GM12878 (cell line): ENCODE results near the gene EPHB2. TPM values are rescaled to one million over a fixed set of nuclear protein-coding genes. Genes with fewer than 3 reads are reported as not detected.

Experiments used
- ATAC-seq: fragments of 200-7000 bp; cut with Tn5 transposase; 3 replicates; pipeline ENCODE4 v1.9.1; 2020; ENCODE audit warnings: mild to moderate bottlenecking, moderate library complexity
- BruUV-seq: library from RNA; stranded (reverse); fragments of 400-500 nt; replicated peaks from 2 replicates; lab custom pipeline; 2021; lab: Mats Ljungman, UMichigan
- CTCF ChIA-PET: fragments of 300-600 bp; sonication (Branson Sonifier 250); formaldehyde crosslinking; extraction: SDS; loops from one replicate; lab custom pipeline; 2021; ENCODE audit warnings: inconsistent platforms; lab: Yijun Ruan, JAX
- POLR2A ChIA-PET: fragments of 350-600 bp; formaldehyde crosslinking; extraction: SDS; loops from one replicate; lab custom pipeline; 2021; ENCODE audit warnings: inconsistent platforms; lab: Charles Lee
- RAD21 ChIA-PET: fragments of 300-600 bp; sonication (Branson Sonifier 250); formaldehyde crosslinking; loops from one replicate; lab custom pipeline; 2023; ENCODE audit warnings: antibody characterized with exemption; ENCODE audit not compliant: unreplicated experiment; lab: Charles Lee
- SMC1A ChIA-PET: fragments of 300-600 bp; sonication (Branson Sonifier 250); formaldehyde crosslinking; loops from one replicate; lab custom pipeline; 2023; ENCODE audit not compliant: unreplicated experiment, uncharacterized antibody; lab: Charles Lee
- DNase-seq: peaks from one replicate; pipeline ENCODE4 v3.0.0-alpha.2; 2011; ENCODE audit warnings: low read depth, low spot score
- FAIRE-seq: peaks from 3 replicates; lab custom pipeline; 2011; peaks lifted over from hg19 to GRCh38; lab: Jason Lieb, UNC
- H2AFZ ChIP-seq: 2 replicates; pipeline ENCODE4 v1.6.0; 2011; ENCODE audit warnings: low read depth, low read length, control low read depth; ENCODE audit not compliant: control insufficient read depth
- H3K27ac ChIP-seq: 2 replicates; pipeline ENCODE4 v1.5.1; 2011; ENCODE audit warnings: control low read depth; ENCODE audit not compliant: control insufficient read depth, insufficient read depth
- H3K27me3 ChIP-seq, 2 experiments: replicated peaks in 1 of 2; 2 replicates each; pipeline versions ENCODE4 v1.6.0 to v1.6.1; 2011; ENCODE audit warnings: low read length in 1 of 2; ENCODE audit not compliant: control insufficient read depth in 2 of 2, insufficient read depth in 2 of 2
- H3K36me3 ChIP-seq, 2 experiments: 2 replicates each; pipeline ENCODE4 v1.5.1; 2011; ENCODE audit warnings: low read length in 1 of 2; ENCODE audit not compliant: control insufficient read depth in 2 of 2, insufficient read depth in 2 of 2
- H3K4me1 ChIP-seq: 2 replicates; pipeline ENCODE4 v1.6.1; 2011; ENCODE audit warnings: mild to moderate bottlenecking, low read length, moderate library complexity, mixed read lengths; ENCODE audit not compliant: control insufficient read depth, insufficient read depth
- H3K4me2 ChIP-seq: 2 replicates; pipeline ENCODE4 v1.6.0; 2011; ENCODE audit warnings: control low read depth; ENCODE audit not compliant: control insufficient read depth, insufficient read depth
- H3K4me3 ChIP-seq: fragments of 200-600 bp; sonication (generic); 2 replicates; pipeline ENCODE4 v1.5.1; 2016
- H3K79me2 ChIP-seq: 2 replicates; pipeline ENCODE4 v1.6.0; 2011; ENCODE audit warnings: low read length; ENCODE audit not compliant: control insufficient read depth, insufficient read depth
- H3K9ac ChIP-seq: 2 replicates; pipeline ENCODE4 v1.8.0; 2011; ENCODE audit warnings: low read length, control low read depth, mixed read lengths; ENCODE audit not compliant: control insufficient read depth, insufficient read depth
- H3K9me3 ChIP-seq: replicated peaks from 3 replicates; pipeline ENCODE4 v1.5.1; 2011; ENCODE audit warnings: mild to moderate bottlenecking, low read length; ENCODE audit not compliant: control insufficient read depth, insufficient read depth
- H4K20me1 ChIP-seq: 2 replicates; pipeline ENCODE4 v1.6.0; 2011; ENCODE audit not compliant: control insufficient read depth, insufficient read depth
- BMI1 ChIP-seq: fragments of 450-650 bp; IDR thresholded peaks from 2 replicates; pipeline ENCODE4 v1.6.1; 2016; ENCODE audit warnings: mild to moderate bottlenecking, moderate library complexity, borderline replicate concordance
- GABPA ChIP-seq: IDR thresholded peaks from 2 replicates; pipeline ENCODE4 v1.6.1; 2014; ENCODE audit warnings: antibody characterized with exemption, low read depth, mild to moderate bottlenecking, inconsistent platforms
- MEF2B ChIP-seq: fragments of 450-650 bp; IDR thresholded peaks from 2 replicates; pipeline ENCODE4 v1.6.1; 2018; ENCODE audit warnings: mild to moderate bottlenecking, moderate library complexity; ENCODE audit not compliant: partially characterized antibody, poor library complexity, severe bottlenecking
- in situ Hi-C: fragments of 300-500 bp; cut with MboI; formaldehyde crosslinking; loops from 9 replicates; pipeline ENCODE4 v1.14.3; 2018; ENCODE audit warnings: mixed read lengths
- intact Hi-C: fragments of 100-400 bp; cut with micrococcal nuclease; formaldehyde crosslinking; loops from one replicate; pipeline ENCODE4 v1.14.2; 2022; ENCODE audit not compliant: unreplicated experiment
- polyA plus RNA-seq, 11 experiments: library from polyadenylated mRNA; depleted of rRNA in 4 of 11; unstranded in 6 of 11; stranded (reverse) in 5 of 11; fragments of >200 nt; fragmentation: Nextera tagmentation in 4 of 11; fragmentation: Illumina TruSeq in 1 of 11; extraction: Ambion mirVana in 4 of 11; extraction: Trizol in 1 of 11; gene quantifications; 1 replicate in 1 of 11; 2 replicates in 10 of 11; pipeline versions ENCODE4 v1.2.1 to v1.2.3, GENCODE V29; 2011 to 2016; ENCODE audit warnings: inconsistent platforms in 2 of 11, missing spikeins in 2 of 11, low read depth in 1 of 11
- total RNA-seq, 4 experiments: library from RNA; depleted of rRNA in 3 of 4; stranded (reverse); fragments of >200 nt in 3 of 4; fragmentation: Illumina TruSeq in 1 of 4; extraction: Trizol in 1 of 4; gene quantifications; 2 replicates each; pipeline versions ENCODE4 v1.2.1 to v1.2.3, GENCODE V29; 2013 to 2021
- TF ChIP-seq, protein P1 (sequence below): IDR thresholded peaks from 2 replicates; pipeline ENCODE4 v1.6.1; 2011; ENCODE audit warnings: low read depth, mild to moderate bottlenecking, low read length, moderate library complexity, borderline replicate concordance; ENCODE audit errors: extremely low read depth
- TF ChIP-seq, protein P2 (sequence below): fragments of 450-650 bp; formaldehyde crosslinking; IDR thresholded peaks from 2 replicates; pipeline ENCODE4 v1.5.0; 2022; ENCODE audit warnings: mild to moderate bottlenecking, missing genetic modification characterization

EPHB2 gene
- total and polyA plus RNA-seq, 10 of the 15 experiments (the other 5 are each of a cell fraction or from before 2014, with no cell fraction given), result 0.13 to 3.3 (median 0.92) TPM

DNA sequence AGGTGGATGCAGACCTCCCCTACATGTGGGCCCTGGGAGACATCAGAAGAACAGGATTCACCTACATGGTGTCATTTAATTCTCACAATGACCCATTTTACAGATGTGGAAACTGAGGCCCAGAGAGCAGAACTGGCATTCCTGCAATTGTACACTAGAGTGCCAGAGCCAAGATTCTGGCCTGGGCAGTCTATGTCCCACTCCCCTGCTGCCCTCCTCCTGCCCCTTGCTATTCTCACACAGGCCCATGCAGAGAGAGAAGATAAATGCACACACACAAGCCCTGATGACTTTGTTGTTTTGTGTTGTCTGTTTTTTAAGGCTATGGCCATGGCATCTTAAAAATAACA, 64.2 kb downstream of the EPHB2 start:
- no peak for FAIRE-seq
- Histone ChIP-seq H3K27me3 (peaks cover 0 to 5% of the 10 kb centered on the region in 2 experiments; a peak in 2 of 4 replicates), H3K4me3 (no peak overlapping the region), H2AFZ (no peak overlapping the region), H3K9ac (no peak overlapping the region), H3K4me2 (no peak overlapping the region), H3K79me2 (no peaks in the 10 kb centered on the region), H4K20me1 (no peaks in the 10 kb centered on the region), H3K36me3 (no peaks in the 10 kb centered on the region), H3K9me3 (no peaks in the 10 kb centered on the region), H3K27ac (no peak overlapping the region), H3K4me1 (no peaks in the 10 kb centered on the region)
- ChIA-PET SMC1A (no interaction called here), POLR2A (no interaction called here), RAD21 (no interaction called here), CTCF (no interaction called here)
- DNase-seq, result no peak
- BruUV-seq, result no TSS peak
- TF ChIP-seq, protein P1, sequence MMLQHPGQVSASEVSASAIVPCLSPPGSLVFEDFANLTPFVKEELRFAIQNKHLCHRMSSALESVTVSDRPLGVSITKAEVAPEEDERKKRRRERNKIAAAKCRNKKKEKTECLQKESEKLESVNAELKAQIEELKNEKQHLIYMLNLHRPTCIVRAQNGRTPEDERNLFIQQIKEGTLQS, result no peak
- TF ChIP-seq BMI1 (no peak), GABPA (no peak), MEF2B (no peak)
- TF ChIP-seq, protein P2, sequence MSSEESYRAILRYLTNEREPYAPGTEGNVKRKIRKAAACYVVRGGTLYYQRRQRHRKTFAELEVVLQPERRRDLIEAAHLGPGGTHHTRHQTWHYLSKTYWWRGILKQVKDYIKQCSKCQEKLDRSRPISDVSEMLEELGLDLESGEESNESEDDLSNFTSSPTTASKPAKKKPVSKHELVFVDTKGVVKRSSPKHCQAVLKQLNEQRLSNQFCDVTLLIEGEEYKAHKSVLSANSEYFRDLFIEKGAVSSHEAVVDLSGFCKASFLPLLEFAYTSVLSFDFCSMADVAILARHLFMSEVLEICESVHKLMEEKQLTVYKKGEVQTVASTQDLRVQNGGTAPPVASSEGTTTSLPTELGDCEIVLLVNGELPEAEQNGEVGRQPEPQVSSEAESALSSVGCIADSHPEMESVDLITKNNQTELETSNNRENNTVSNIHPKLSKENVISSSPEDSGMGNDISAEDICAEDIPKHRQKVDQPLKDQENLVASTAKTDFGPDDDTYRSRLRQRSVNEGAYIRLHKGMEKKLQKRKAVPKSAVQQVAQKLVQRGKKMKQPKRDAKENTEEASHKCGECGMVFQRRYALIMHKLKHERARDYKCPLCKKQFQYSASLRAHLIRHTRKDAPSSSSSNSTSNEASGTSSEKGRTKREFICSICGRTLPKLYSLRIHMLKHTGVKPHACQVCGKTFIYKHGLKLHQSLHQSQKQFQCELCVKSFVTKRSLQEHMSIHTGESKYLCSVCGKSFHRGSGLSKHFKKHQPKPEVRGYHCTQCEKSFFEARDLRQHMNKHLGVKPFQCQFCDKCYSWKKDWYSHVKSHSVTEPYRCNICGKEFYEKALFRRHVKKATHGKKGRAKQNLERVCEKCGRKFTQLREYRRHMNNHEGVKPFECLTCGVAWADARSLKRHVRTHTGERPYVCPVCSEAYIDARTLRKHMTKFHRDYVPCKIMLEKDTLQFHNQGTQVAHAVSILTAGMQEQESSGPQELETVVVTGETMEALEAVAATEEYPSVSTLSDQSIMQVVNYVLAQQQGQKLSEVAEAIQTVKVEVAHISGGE (CRISPR knock-in tag), result no peak
- intact Hi-C loops (no loop called here), in situ Hi-C loops (no loop called here)
- no peak for ATAC-seq
